ENCODE data around the gene GGPS1. TPM values are rescaled to one million over a fixed set of nuclear protein-coding genes. Genes with fewer than 3 reads are reported as not detected.
"Not testable (repeated sequence)": the region's sequence is repeated elsewhere in the genome, so short reads cannot be mapped to it uniquely, and the experiment has no call there.

GGPS1 gene
- total RNA-seq, 1 donor from 2014 or later: 29.8 TPM

DNA sequence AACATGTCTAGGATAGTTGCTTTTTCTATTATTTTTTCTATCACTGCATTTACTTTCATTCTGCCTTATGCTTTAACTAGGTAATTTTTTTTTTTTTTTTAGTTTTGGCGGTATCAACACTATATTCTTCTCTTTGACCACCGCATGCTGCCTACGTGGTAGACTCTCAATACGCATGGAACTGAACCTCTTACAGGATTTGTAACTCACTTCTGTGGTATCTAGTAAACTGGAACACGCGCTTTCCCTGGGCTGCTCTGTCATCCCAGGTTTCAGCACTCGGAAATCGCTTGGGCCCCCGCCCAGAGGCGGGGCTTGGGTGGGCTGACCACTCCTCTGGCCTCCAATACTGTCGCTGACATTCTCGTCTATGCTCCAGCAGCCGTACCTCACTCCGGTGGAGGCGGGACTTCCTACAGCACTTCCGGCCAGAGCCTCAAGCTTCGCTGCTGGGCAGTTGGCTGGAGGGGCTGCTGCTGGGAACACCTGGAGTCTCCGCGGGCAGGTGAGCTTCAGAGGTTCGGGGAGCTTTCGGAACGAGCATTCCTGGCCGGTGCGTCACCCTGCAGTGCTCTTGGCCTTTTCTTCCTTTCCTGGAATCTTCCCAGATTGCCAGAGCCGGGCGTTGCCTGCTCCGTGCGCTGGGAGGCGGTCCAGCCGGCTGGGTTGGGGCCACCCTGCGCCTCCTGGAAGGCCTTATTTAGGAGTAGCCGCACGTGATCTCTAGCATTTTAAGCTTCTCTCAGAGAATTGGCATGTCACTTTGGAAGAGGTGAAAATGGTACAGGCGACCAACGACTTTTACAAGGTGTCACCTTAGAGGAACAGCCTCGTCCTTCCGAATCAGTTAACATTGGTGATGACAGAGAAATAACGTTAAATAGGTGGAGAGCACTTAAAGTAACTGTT is 38.9 kb downstream of the GGPS1 start, which contains the start of gene TBCE:
Gene TBCE (plus strand): TSS at position 428 of the 909 bp plus-strand sequence. CDS start 12,623 bp downstream, outside the sequence.
- Histone ChIP-seq H3K27ac (peak within 1 kb of the TSS; percentile 85), H3K9me3 (no peaks in the 10 kb centered on the region), H3K36me3 (no peaks in the 10 kb centered on the region), H3K27me3 (ENCODE audit: low read depth) (no peaks in the 10 kb centered on the region), H3K4me1 (peaks cover 13% of the 10 kb centered on the region), H3K4me3 (peak within 1 kb of the TSS; percentile 86)
- ATAC-seq (peak; percentile 100), DNase-seq (peak; percentile 99)
- intact Hi-C loops (cut with DNase I): no loop called here
- TF ChIP-seq, protein P1, sequence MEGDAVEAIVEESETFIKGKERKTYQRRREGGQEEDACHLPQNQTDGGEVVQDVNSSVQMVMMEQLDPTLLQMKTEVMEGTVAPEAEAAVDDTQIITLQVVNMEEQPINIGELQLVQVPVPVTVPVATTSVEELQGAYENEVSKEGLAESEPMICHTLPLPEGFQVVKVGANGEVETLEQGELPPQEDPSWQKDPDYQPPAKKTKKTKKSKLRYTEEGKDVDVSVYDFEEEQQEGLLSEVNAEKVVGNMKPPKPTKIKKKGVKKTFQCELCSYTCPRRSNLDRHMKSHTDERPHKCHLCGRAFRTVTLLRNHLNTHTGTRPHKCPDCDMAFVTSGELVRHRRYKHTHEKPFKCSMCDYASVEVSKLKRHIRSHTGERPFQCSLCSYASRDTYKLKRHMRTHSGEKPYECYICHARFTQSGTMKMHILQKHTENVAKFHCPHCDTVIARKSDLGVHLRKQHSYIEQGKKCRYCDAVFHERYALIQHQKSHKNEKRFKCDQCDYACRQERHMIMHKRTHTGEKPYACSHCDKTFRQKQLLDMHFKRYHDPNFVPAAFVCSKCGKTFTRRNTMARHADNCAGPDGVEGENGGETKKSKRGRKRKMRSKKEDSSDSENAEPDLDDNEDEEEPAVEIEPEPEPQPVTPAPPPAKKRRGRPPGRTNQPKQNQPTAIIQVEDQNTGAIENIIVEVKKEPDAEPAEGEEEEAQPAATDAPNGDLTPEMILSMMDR (IDR thresholded peaks at IDR 0.05): peak; percentile 12

DNA sequence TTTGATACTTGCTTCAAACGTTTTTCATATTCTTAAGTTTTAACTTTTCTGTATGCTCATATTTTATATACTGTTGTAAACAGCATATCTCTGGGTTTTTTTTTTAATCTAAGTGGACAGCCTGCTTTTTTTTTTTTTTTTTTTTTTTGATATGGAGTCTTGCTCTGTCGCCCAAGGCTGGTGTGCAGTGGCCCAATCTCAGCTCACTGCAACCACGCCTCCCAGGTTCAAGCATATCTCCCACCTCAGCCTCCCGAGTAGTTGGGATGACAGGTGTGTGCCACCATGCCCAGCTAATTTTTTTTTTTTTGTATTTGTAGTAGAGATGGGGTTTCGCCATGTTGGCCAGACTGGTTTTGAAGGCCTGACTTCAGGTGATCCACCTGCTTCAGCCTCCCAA is 40.1 kb downstream of the GGPS1 start:
- Histone ChIP-seq H3K27ac (no peak overlapping the region), H3K9me3 (no peaks in the 10 kb centered on the region), H3K4me3 (peak overlapping the region; percentile 86), H3K27me3 (ENCODE audit: low read depth) (no peaks in the 10 kb centered on the region), H3K4me1 (peaks cover 13% of the 10 kb centered on the region), H3K36me3 (no peaks in the 10 kb centered on the region)
- no peak for ATAC-seq
- intact Hi-C loops (cut with DNase I): no loop called here
- TF ChIP-seq, protein P1 (IDR thresholded peaks at IDR 0.05): no peak
- DNase-seq: no peak

DNA sequence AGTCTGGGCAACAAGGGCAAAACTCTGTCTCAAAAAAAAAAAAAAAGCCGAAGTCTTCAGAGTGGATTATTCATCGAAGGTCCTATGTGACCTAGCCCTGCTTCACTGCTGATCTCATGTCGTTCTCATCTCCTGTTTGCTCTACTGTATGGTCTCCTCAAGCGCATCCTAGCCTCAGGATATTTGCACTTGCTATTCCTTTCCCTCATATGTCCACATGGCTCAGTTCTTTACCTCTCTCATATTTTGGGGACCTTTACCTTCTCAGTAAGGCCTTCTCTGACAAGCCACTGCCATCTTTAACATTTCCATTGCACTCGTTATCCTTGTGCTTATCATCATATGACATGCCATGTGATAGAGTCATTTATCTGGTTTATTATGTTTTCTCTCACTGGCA is 41.4 kb downstream of the GGPS1 start:
- TF ChIP-seq, protein P1 (IDR thresholded peaks at IDR 0.05): no peak
- H3K27ac ChIP-seq: no peak overlapping the region
- intact Hi-C loops (cut with DNase I): no loop called here
- peaks cover 13% of the 10 kb centered on the region for H3K4me1 ChIP-seq
- no peaks in the 10 kb centered on the region for H3K9me3 ChIP-seq
- H3K27me3 ChIP-seq (ENCODE audit: low read depth): no peaks in the 10 kb centered on the region
- H3K4me3 ChIP-seq: no peak overlapping the region
- H3K36me3 ChIP-seq: no peaks in the 10 kb centered on the region
- ATAC-seq (no peak), DNase-seq (no peak)

- TF ChIP-seq, protein P1 (IDR thresholded peaks at IDR 0.05): no peak
- Histone ChIP-seq H3K4me1 (no peaks in the 10 kb centered on the region), H3K36me3 (peaks cover 13% of the 10 kb centered on the region), H3K27me3 (ENCODE audit: low read depth) (no peaks in the 10 kb centered on the region), H3K4me3 (no peak overlapping the region), H3K9me3 (no peaks in the 10 kb centered on the region), H3K27ac (no peak overlapping the region)
- ATAC-seq (no peak), DNase-seq (no peak)
- intact Hi-C loops (cut with DNase I): no loop called here
These were observed 47.7 kb downstream of the GGPS1 start for GRCh38 chr1:235375919-235376605.

DNA sequence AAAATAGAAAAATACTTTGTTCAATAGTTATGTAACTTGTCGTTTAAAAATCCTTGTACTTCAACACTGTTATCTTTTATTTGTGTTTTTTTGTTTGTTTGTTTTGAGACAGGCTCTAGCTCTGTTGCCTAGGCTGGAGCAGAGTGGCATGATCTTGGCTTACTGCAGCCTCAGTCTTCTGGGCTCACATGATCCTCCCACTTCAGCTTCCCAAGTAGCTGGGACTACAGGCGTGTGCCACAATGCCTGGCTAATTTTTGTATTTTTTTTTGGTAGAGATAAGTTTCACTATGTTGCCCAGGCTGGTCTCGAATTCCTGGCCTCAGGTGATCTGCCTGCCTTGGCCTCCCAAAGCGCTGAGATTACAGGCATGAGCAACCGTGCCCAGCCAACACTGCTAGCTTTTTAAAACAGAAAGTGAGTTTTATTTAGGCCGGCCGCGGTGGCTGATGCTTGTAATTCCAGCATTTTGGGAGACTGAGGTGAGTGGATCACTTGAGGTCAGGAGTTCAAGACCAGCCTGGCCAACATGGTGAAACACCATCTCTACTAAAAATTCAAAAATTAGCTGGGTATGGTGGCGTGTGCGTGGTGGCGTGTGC is 49.9 kb downstream of the GGPS1 start:
- H3K4me1 ChIP-seq; H3K27ac ChIP-seq; H3K4me3 ChIP-seq; ATAC-seq; H3K9me3 ChIP-seq; intact Hi-C loops (cut with DNase I); H3K27me3 ChIP-seq (ENCODE audit: low read depth); DNase-seq: not testable (repeated sequence)
- peaks cover 18% of the 10 kb centered on the region for H3K36me3 ChIP-seq

- intact Hi-C loops (cut with DNase I); H3K27ac ChIP-seq; H3K27me3 ChIP-seq (ENCODE audit: low read depth); H3K4me3 ChIP-seq; H3K4me1 ChIP-seq; DNase-seq; H3K9me3 ChIP-seq; ATAC-seq: not testable (repeated sequence)
- peaks cover 13% of the 10 kb centered on the region for H3K36me3 ChIP-seq
These were observed 53.8 kb downstream of the GGPS1 start for GRCh38 chr1:235381955-235382739.

- H3K27ac ChIP-seq; ATAC-seq; H3K9me3 ChIP-seq; H3K4me1 ChIP-seq; H3K36me3 ChIP-seq; DNase-seq; H3K4me3 ChIP-seq; intact Hi-C loops (cut with DNase I); H3K27me3 ChIP-seq (ENCODE audit: low read depth): not testable (repeated sequence)
These were observed 57.3 kb downstream of the GGPS1 start for GRCh38 chr1:235385633-235386032.

All from lower lobe of right lung (tissue), 2 donors.